Natural killer cell (primary cell): ENCODE data around the gene WDR53. TPM values are rescaled to one million over a fixed set of nuclear protein-coding genes. Genes with fewer than 3 reads are reported as not detected.
"Not testable (repeated sequence)": the region's sequence is repeated elsewhere in the genome, so short reads cannot be mapped to it uniquely, and the experiment has no call there.

Experiments
- ATAC-seq, 3 donors: fragments of 150-1000 bp in 2 of 3; fragments of 200-7000 bp in 1 of 3; cut with Tn5 transposase; 1 replicate in 1 of 3; 2 replicates in 2 of 3; pipeline ENCODE4 v1.10.0; 2021; ENCODE audit warnings: mild to moderate bottlenecking in 2 of 3, moderate library complexity in 2 of 3
- DNase-seq, 2 donors: peaks; one replicate each; pipeline versions ENCODE4 v3.0.0 to v3.0.0-alpha.2; 2013 to 2021; ENCODE audit warnings: mixed read lengths in 1 of 2
- H3K27ac ChIP-seq: one replicate; pipeline ENCODE4 v1.5.1; 2013; ENCODE audit warnings: mild to moderate bottlenecking, low read length
- H3K27me3 ChIP-seq: one replicate; pipeline ENCODE4 v1.6.1; 2013; ENCODE audit warnings: low read length; ENCODE audit not compliant: control insufficient read depth, insufficient read depth
- H3K36me3 ChIP-seq: one replicate; pipeline ENCODE4 v1.6.1; 2013; ENCODE audit warnings: low read length; ENCODE audit not compliant: control insufficient read depth, insufficient read depth
- H3K4me1 ChIP-seq: one replicate; pipeline ENCODE4 v1.6.1; 2013; ENCODE audit warnings: low read length; ENCODE audit not compliant: control insufficient read depth, insufficient read depth
- H3K4me3 ChIP-seq: one replicate; pipeline ENCODE4 v1.5.1; 2013; ENCODE audit warnings: low read length
- H3K9me3 ChIP-seq: one replicate; pipeline ENCODE4 v1.6.1; 2013; ENCODE audit warnings: low read length; ENCODE audit not compliant: control insufficient read depth, insufficient read depth
- H3K27ac Mint-ChIP-seq, 2 donors: one replicate each; pipeline ENCODE4 v1.8.0; 2022; ENCODE audit warnings: mild to moderate bottlenecking in 2 of 2, mixed read lengths in 2 of 2, moderate library complexity in 1 of 2
- H3K27me3 Mint-ChIP-seq, 2 donors: one replicate each; pipeline ENCODE4 v1.8.0; 2022; ENCODE audit warnings: low read depth in 2 of 2, mixed read lengths in 2 of 2
- H3K36me3 Mint-ChIP-seq: one replicate; pipeline ENCODE4 v1.8.0; 2022; ENCODE audit warnings: mixed read lengths
- H3K4me1 Mint-ChIP-seq, 2 donors: one replicate each; pipeline ENCODE4 v1.8.0; 2022; ENCODE audit warnings: mixed read lengths in 2 of 2
- H3K4me3 Mint-ChIP-seq: one replicate; pipeline ENCODE4 v1.8.0; 2022; ENCODE audit warnings: mild to moderate bottlenecking, moderate library complexity, mixed read lengths
- H3K9me3 Mint-ChIP-seq, 2 donors: one replicate each; pipeline ENCODE4 v1.8.0; 2022; ENCODE audit warnings: mixed read lengths in 2 of 2
- CTCF ChIP-seq: fragments of 200-600 bp; IDR thresholded peaks from one replicate; pipeline ENCODE4 v1.8.0; 2022; ENCODE audit warnings: antibody characterized with exemption
- WGBS: methylation state at CpG from one replicate; pipeline ENCODE4 v1.1.7; 2013; ENCODE audit warnings: missing lambda C conversion rate; ENCODE audit not compliant: insufficient coverage; 5-methylcytosine and 5-hydroxymethylcytosine counted together
- intact Hi-C: fragments of 100-400 bp; cut with micrococcal nuclease; formaldehyde crosslinking; loops from one replicate; pipeline ENCODE4 v1.14.2; 2022
- total RNA-seq, 4 donors: library from RNA; stranded (reverse); fragments of 120-200 nt in 1 of 4; gene quantifications; one replicate each; pipeline versions ENCODE4 v1.2.3 to v1.2.4, GENCODE V29; 2013 to 2022

Gene WDR53
- total RNA-seq, 3 donors from 2014 or later (not counting 1 experiment from before 2014, with no cell fraction given): 13.5 to 16.2 (median 14.7) TPM

GRCh38 chr3:196549312-196549711 is 19.0 kb downstream of the WDR53 start:
- H3K27ac Mint-ChIP-seq, H3K9me3 ChIP-seq, H3K36me3 ChIP-seq, H3K4me1 ChIP-seq, H3K4me1 Mint-ChIP-seq, H3K27me3 Mint-ChIP-seq, DNase-seq, H3K4me3 ChIP-seq, ATAC-seq, H3K4me3 Mint-ChIP-seq, H3K27me3 ChIP-seq, H3K27ac ChIP-seq, H3K36me3 Mint-ChIP-seq, H3K9me3 Mint-ChIP-seq, intact Hi-C loops: not testable (repeated sequence)
- 97% methylated on average over 1 of the region's 1 CpG for WGBS

- Histone ChIP-seq H3K4me3 (no peak overlapping the region), H3K9me3 (peaks cover 4% of the 10 kb centered on the region)
These were observed 21.3 kb downstream of the WDR53 start for GRCh38 chr3:196547067-196547466.

GRCh38 chr3:196546537-196546936 is 21.8 kb downstream of the WDR53 start:
- H3K4me1 ChIP-seq: no peaks in the 10 kb centered on the region
- H3K36me3 ChIP-seq: no peaks in the 10 kb centered on the region
- intact Hi-C loops: no loop called here
- DNase-seq: no peak
- H3K27ac ChIP-seq: no peak overlapping the region
- 96% methylated on average over 5 of the region's 5 CpGs for WGBS
- H3K36me3 Mint-ChIP-seq: no peaks in the 10 kb centered on the region
- peaks cover 4% of the 10 kb centered on the region for H3K9me3 ChIP-seq
- no peaks in the 10 kb centered on the region for H3K27me3 ChIP-seq
- peaks cover 0 to 13% of the 10 kb centered on the region in 2 donors for H3K27me3 Mint-ChIP-seq
- no peak for TF ChIP-seq CTCF
- no peak overlapping the region for H3K4me3 Mint-ChIP-seq
- no peak overlapping the region for H3K4me3 ChIP-seq
- no peak overlapping the region for H3K27ac Mint-ChIP-seq
- no peaks in the 10 kb centered on the region for H3K9me3 Mint-ChIP-seq
- ATAC-seq: no peak
- H3K4me1 Mint-ChIP-seq: no peaks in the 10 kb centered on the region

More at GRCh38 chr3:196547067-196547466, 21.3 kb downstream of the WDR53 start:
- Mint-ChIP-seq H3K4me1 (no peaks in the 10 kb centered on the region), H3K4me3 (no peak overlapping the region), H3K36me3 (no peaks in the 10 kb centered on the region), H3K27me3 (peaks cover 0 to 13% of the 10 kb centered on the region in 2 donors), H3K27ac (no peak overlapping the region), H3K9me3 (no peaks in the 10 kb centered on the region)
- Histone ChIP-seq H3K4me1 (no peaks in the 10 kb centered on the region), H3K36me3 (no peaks in the 10 kb centered on the region), H3K27ac (no peak overlapping the region), H3K27me3 (no peaks in the 10 kb centered on the region)
- no peak for DNase-seq
- WGBS: 90% methylated on average over 2 of the region's 2 CpGs
- TF ChIP-seq CTCF: no peak
- intact Hi-C loops: no loop called here
- ATAC-seq: no peak

GRCh38 chr3:196544491-196544992 is 23.8 kb downstream of the WDR53 start:
- WGBS: 98% methylated on average over 2 of the region's 2 CpGs
- Histone ChIP-seq H3K27me3 (no peaks in the 10 kb centered on the region), H3K4me1 (no peaks in the 10 kb centered on the region), H3K4me3 (no peak overlapping the region), H3K36me3 (no peaks in the 10 kb centered on the region), H3K9me3 (peaks cover 3% of the 10 kb centered on the region), H3K27ac (no peak overlapping the region)
- Mint-ChIP-seq H3K36me3 (no peaks in the 10 kb centered on the region), H3K4me3 (no peak overlapping the region), H3K9me3 (no peaks in the 10 kb centered on the region), H3K4me1 (no peaks in the 10 kb centered on the region), H3K27me3 (peaks cover 0 to 13% of the 10 kb centered on the region in 2 donors), H3K27ac (no peak overlapping the region)
- DNase-seq (no peak), ATAC-seq (no peak)
- intact Hi-C loops: no loop called here
- TF ChIP-seq CTCF: no peak
